Thoracic aorta (tissue), 2 donors: Measurements from ENCODE around the gene SLC7A6OS. TPM values are rescaled to one million over a fixed set of nuclear protein-coding genes. Genes with fewer than 3 reads are reported as not detected.

Source experiments
- ATAC-seq: fragments of 150-250 bp; one replicate; pipeline ENCODE4 v1.8.0; 2017; ENCODE audit warnings: low read depth; ENCODE audit not compliant: insufficient number of reproducible peaks, low FRiP score
- DNase-seq: peaks from one replicate; pipeline ENCODE4 v3.0.0-alpha.2; 2020; ENCODE audit warnings: low spot score
- H3K27ac ChIP-seq, 2 donors: fragments of 200-600 bp; sonication (generic); 1 replicate in 1 of 2; 2 replicates in 1 of 2; pipeline ENCODE4 v1.5.1; 2016; ENCODE audit warnings: mild to moderate bottlenecking in 2 of 2, moderate library complexity in 2 of 2
- H3K27me3 ChIP-seq: fragments of 200-600 bp; sonication (generic); replicated peaks from 2 replicates; pipeline ENCODE4 v1.6.0; 2016; ENCODE audit warnings: mild to moderate bottlenecking; ENCODE audit not compliant: insufficient read depth
- H3K36me3 ChIP-seq: fragments of 200-600 bp; sonication (generic); one replicate; pipeline ENCODE4 v1.5.1; 2016
- H3K4me1 ChIP-seq, 2 donors: fragments of 200-600 bp; sonication (generic); 1 replicate in 1 of 2; 2 replicates in 1 of 2; pipeline versions ENCODE4 v1.5.1 to v1.6.0; 2016; ENCODE audit warnings: low read depth in 2 of 2, mild to moderate bottlenecking in 1 of 2; ENCODE audit not compliant: control insufficient read depth in 1 of 2
- H3K4me3 ChIP-seq: fragments of 200-600 bp; sonication (generic); 2 replicates; pipeline ENCODE4 v1.5.1; 2016; ENCODE audit warnings: mild to moderate bottlenecking
- H3K9me3 ChIP-seq: fragments of 200-600 bp; sonication (generic); 2 replicates; pipeline ENCODE4 v1.5.1; 2016
- total RNA-seq, 2 donors: library from RNA; depleted of rRNA; stranded (reverse); fragments of >200 nt; gene quantifications; one replicate each; pipeline versions ENCODE4 v1.1.0 to v1.2.3, GENCODE V29; 2016
- TF ChIP-seq, protein P1 (sequence below): fragments of 200-600 bp; sonication (generic); IDR thresholded peaks from one replicate; pipeline ENCODE4 v1.5.1; 2019; ENCODE audit warnings: antibody characterized with exemption

SLC7A6OS gene
- total RNA-seq, 2 donors from 2014 or later: 15.6 to 22.6 TPM

DNA sequence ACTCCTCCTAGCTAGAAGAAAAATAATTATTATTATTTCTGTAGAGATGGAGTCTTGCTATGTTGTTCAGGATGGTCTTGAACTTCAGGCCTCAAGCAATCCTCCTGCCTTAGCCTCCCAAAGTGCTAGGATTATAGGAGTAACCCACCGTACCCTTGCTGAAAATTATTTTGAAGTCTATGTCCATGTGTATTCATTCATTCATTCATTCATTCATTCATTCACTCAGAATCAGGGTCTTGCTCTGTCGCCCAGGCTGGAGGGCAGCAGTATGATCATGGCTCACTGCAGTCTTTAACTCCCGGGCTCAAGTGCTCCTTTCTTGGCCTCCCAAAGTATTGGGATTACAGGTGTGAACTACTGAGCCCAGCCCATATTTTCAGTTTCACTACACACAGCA is 4.1 kb downstream of the SLC7A6OS start:
- H3K9me3 ChIP-seq: no peaks in the 10 kb centered on the region
- peaks cover 12 to 21% of the 10 kb centered on the region in 2 donors for H3K4me1 ChIP-seq
- no peaks in the 10 kb centered on the region for H3K27me3 ChIP-seq
- no peak overlapping the region for H3K4me3 ChIP-seq
- ATAC-seq: no peak
- no peak for DNase-seq
- peaks cover 22% of the 10 kb centered on the region for H3K36me3 ChIP-seq
- TF ChIP-seq, protein P1, sequence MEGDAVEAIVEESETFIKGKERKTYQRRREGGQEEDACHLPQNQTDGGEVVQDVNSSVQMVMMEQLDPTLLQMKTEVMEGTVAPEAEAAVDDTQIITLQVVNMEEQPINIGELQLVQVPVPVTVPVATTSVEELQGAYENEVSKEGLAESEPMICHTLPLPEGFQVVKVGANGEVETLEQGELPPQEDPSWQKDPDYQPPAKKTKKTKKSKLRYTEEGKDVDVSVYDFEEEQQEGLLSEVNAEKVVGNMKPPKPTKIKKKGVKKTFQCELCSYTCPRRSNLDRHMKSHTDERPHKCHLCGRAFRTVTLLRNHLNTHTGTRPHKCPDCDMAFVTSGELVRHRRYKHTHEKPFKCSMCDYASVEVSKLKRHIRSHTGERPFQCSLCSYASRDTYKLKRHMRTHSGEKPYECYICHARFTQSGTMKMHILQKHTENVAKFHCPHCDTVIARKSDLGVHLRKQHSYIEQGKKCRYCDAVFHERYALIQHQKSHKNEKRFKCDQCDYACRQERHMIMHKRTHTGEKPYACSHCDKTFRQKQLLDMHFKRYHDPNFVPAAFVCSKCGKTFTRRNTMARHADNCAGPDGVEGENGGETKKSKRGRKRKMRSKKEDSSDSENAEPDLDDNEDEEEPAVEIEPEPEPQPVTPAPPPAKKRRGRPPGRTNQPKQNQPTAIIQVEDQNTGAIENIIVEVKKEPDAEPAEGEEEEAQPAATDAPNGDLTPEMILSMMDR: no peak
- H3K27ac ChIP-seq: no peak overlapping the region

- Histone ChIP-seq H3K4me1 (peaks cover 0 to 14% of the 10 kb centered on the region in 2 donors), H3K27ac (no peak overlapping the region), H3K27me3 (no peaks in the 10 kb centered on the region), H3K36me3 (peaks cover 58% of the 10 kb centered on the region), H3K4me3 (no peak overlapping the region), H3K9me3 (no peaks in the 10 kb centered on the region)
- TF ChIP-seq, protein P1: no peak
- DNase-seq (no peak), ATAC-seq (no peak)
Observed at GRCh38 chr16:68300734-68301459, 9.8 kb downstream of the SLC7A6OS start.

- H3K36me3 ChIP-seq: peaks cover 56% of the 10 kb centered on the region
- ATAC-seq: no peak
- H3K27ac ChIP-seq: peak overlapping the region; percentile 28 to 40
- no peaks in the 10 kb centered on the region for H3K9me3 ChIP-seq
- H3K4me1 ChIP-seq: peaks cover 0 to 14% of the 10 kb centered on the region in 2 donors
- H3K27me3 ChIP-seq: no peaks in the 10 kb centered on the region
- H3K4me3 ChIP-seq: no peak overlapping the region
- no peak for DNase-seq
- TF ChIP-seq, protein P1: no peak
Observed at GRCh38 chr16:68299571-68300453, 10.9 kb downstream of the SLC7A6OS start.

DNA sequence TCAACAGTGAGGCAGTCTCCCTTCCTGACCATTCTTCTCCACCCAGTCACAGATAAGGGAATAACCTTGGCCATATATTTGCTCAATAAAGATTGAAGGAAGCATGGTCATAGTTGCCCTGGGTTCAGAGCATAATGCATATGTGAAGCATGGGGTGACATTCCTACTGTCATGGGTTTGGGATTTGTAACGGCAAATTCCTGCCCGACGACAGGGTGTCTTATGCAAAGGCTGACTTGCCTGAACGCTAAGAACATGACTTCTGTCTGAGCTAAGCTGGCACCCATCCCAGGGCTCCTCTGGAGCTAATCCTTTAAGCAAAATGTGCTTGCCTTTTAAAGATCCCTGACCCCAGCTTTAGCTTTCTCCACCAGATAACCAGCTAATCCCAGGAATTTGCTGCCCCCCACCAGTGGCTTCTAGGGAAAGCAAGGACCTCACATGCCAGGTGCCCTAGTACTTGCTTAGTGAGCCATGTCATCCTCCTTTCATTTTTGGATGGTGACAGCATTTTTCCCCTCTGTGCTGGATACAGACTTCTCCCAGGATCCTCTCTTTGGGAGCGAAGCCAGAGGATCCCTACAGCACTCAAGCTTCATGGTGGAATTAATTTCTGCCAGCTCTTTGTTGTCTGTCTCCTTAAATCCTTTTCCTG is 11.7 kb downstream of the SLC7A6OS start:
- H3K27ac ChIP-seq: peak overlapping the region; percentile 28 to 40
- TF ChIP-seq, protein P1: no peak
- H3K4me3 ChIP-seq: no peak overlapping the region
- no peaks in the 10 kb centered on the region for H3K27me3 ChIP-seq
- H3K36me3 ChIP-seq: peaks cover 61% of the 10 kb centered on the region
- no peaks in the 10 kb centered on the region for H3K9me3 ChIP-seq
- no peak for ATAC-seq
- DNase-seq: no peak
- peaks cover 0 to 14% of the 10 kb centered on the region in 2 donors for H3K4me1 ChIP-seq

GRCh38 chr16:68298312-68298711 is 12.4 kb downstream of the SLC7A6OS start:
- Histone ChIP-seq H3K27me3 (no peaks in the 10 kb centered on the region), H3K4me3 (no peak overlapping the region), H3K27ac (peak overlapping the region in 1 of 2 donors; percentile 40), H3K9me3 (no peaks in the 10 kb centered on the region), H3K36me3 (peaks cover 65% of the 10 kb centered on the region), H3K4me1 (peaks cover 0 to 14% of the 10 kb centered on the region in 2 donors)
- TF ChIP-seq, protein P1: no peak
- DNase-seq (no peak), ATAC-seq (no peak)
